B cell (primary cell): Measurements from ENCODE around the gene IQCC.

Experiments
- CTCF ChIP-seq: fragments of 200-600 bp; IDR thresholded peaks from one replicate; pipeline ENCODE4 v1.8.0; 2022; ENCODE audit warnings: antibody characterized with exemption, mild to moderate bottlenecking
- EZH2 ChIP-seq: IDR thresholded peaks from 2 replicates; pipeline ENCODE4 v1.6.1; 2012; ENCODE audit warnings: borderline replicate concordance, low read depth, mild to moderate bottlenecking, moderate library complexity, low read length; ENCODE audit not compliant: insufficient read depth, poor library complexity, severe bottlenecking

- TF ChIP-seq CTCF (no peak), EZH2 (no peak)
These were observed 25.0 kb upstream of the IQCC start for GRCh38 chr1:32180186-32181060.
